SK-N-SH (cell line): ENCODE results near the gene CAMKMT. TPM values are rescaled to one million over a fixed set of nuclear protein-coding genes. Genes with fewer than 3 reads are reported as not detected.

Experiments used
- CTCF ChIA-PET: fragments of 300-600, 350-600 bp; formaldehyde crosslinking; extraction: SDS; loops from one replicate; lab custom pipeline; 2021; lab: Yijun Ruan, JAX
- POLR2A ChIA-PET: fragments of 350-600 bp; sonication (Branson Sonifier 250); formaldehyde crosslinking; extraction: SDS; loops from one replicate; lab custom pipeline; 2020; ENCODE audit warnings: antibody characterized with exemption, inconsistent platforms; lab: Yijun Ruan, JAX
- DNase-seq: peaks from one replicate; pipeline ENCODE4 v3.0.0; 2012
- H2AFZ ChIP-seq: fragments of 200-600 bp; sonication (generic); 2 replicates; pipeline ENCODE4 v1.8.1; 2016; ENCODE audit warnings: antibody characterized with exemption, mild to moderate bottlenecking, low read depth
- H3F3A ChIP-seq: fragments of 200-600 bp; sonication (generic); replicated peaks from 2 replicates; pipeline ENCODE3; 2016; ENCODE audit warnings: antibody characterized with exemption, mild to moderate bottlenecking; ENCODE audit not compliant: insufficient read depth
- H3K27ac ChIP-seq, 2 experiments: fragments of 200-500 bp in 1 of 2; fragments of 200-600 bp in 1 of 2; sonication (Bioruptor generic) in 1 of 2; sonication (generic), shearing (Covaris generic) in 1 of 2; 2 replicates each; pipeline versions ENCODE4 v1.5.1 to v1.6.1; 2014 to 2016; ENCODE audit warnings: low read depth in 2 of 2, inconsistent platforms in 1 of 2, low read length in 1 of 2, mild to moderate bottlenecking in 1 of 2, mixed read lengths in 1 of 2
- H3K27me3 ChIP-seq: fragments of 200-600 bp; sonication (generic), shearing (Covaris generic); 2 replicates; pipeline ENCODE4 v1.6.1; 2016; ENCODE audit warnings: mixed run types; ENCODE audit not compliant: insufficient read depth
- H3K36me3 ChIP-seq, 2 experiments: fragments of 200-500 bp in 1 of 2; fragments of 200-600 bp in 1 of 2; sonication (Bioruptor generic) in 1 of 2; sonication (generic) in 1 of 2; replicated peaks in 1 of 2; 2 replicates each; pipeline versions ENCODE3 to v1.5.1; 2014 to 2016; ENCODE audit warnings: low read length in 1 of 2, mild to moderate bottlenecking in 1 of 2; ENCODE audit not compliant: insufficient read depth in 2 of 2, control insufficient read depth in 1 of 2
- H3K4me1 ChIP-seq, 2 experiments: fragments of 200-500 bp in 1 of 2; fragments of 200-600 bp in 1 of 2; sonication (Bioruptor generic) in 1 of 2; sonication (generic), shearing (Covaris generic) in 1 of 2; 2 replicates each; pipeline versions ENCODE4 v1.5.1 to v1.6.1; 2014 to 2016; ENCODE audit warnings: low read depth in 1 of 2, low read length in 1 of 2, mixed run types in 1 of 2; ENCODE audit not compliant: insufficient read depth in 2 of 2, control insufficient read depth in 1 of 2
- H3K4me2 ChIP-seq: fragments of 200-600 bp; sonication (generic), shearing (Covaris generic); 2 replicates; pipeline ENCODE4 v1.6.1; 2017; ENCODE audit warnings: mixed run types
- H3K4me3 ChIP-seq, 2 experiments: fragments of 200-500 bp in 1 of 2; fragments of 200-600 bp in 1 of 2; sonication (Bioruptor generic) in 1 of 2; sonication (generic), shearing (Covaris generic) in 1 of 2; 2 replicates each; pipeline versions ENCODE4 v1.5.1 to v1.8.1; 2014 to 2016; ENCODE audit warnings: low read depth in 2 of 2, inconsistent platforms in 1 of 2, low read length in 1 of 2, mild to moderate bottlenecking in 1 of 2, mixed read lengths in 1 of 2, moderate library complexity in 1 of 2
- H3K79me2 ChIP-seq: fragments of 200-600 bp; sonication (generic); 2 replicates; pipeline ENCODE4 v1.8.1; 2017; ENCODE audit warnings: mild to moderate bottlenecking; ENCODE audit not compliant: insufficient read depth
- H3K9ac ChIP-seq: fragments of 200-600 bp; sonication (generic); 2 replicates; pipeline ENCODE4 v1.6.1; 2017; ENCODE audit warnings: mixed run types
- H3K9me2 ChIP-seq: fragments of 200-600 bp; sonication (generic); 2 replicates; pipeline ENCODE4 v1.6.1; 2017; ENCODE audit warnings: mixed run types
- H3K9me3 ChIP-seq: fragments of 200-600 bp; sonication (generic); 2 replicates; pipeline ENCODE4 v1.6.1; 2017; ENCODE audit warnings: mixed run types, mild to moderate bottlenecking, moderate library complexity
- H4K20me1 ChIP-seq: fragments of 200-600 bp; sonication (generic); 2 replicates; pipeline ENCODE4 v1.6.1; 2017; ENCODE audit warnings: mild to moderate bottlenecking, mixed run types; ENCODE audit not compliant: insufficient read depth
- CHD2 ChIP-seq: fragments of 150-350 bp; IDR thresholded peaks from 2 replicates; pipeline ENCODE4 v1.6.1; 2018; ENCODE audit warnings: low read length; ENCODE audit not compliant: partially characterized antibody
- EP300 ChIP-seq, 2 experiments: IDR thresholded peaks; 2 replicates each; pipeline versions ENCODE4 v1.4.0 to v1.6.1; 2012; ENCODE audit warnings: borderline replicate concordance in 1 of 2, low read depth in 1 of 2, low read length in 1 of 2
- FOXJ3 ChIP-seq: sonication (generic); formaldehyde crosslinking; IDR thresholded peaks from 2 replicates; pipeline ENCODE4 v1.5.1; 2020; ENCODE audit warnings: mild to moderate bottlenecking, missing genetic modification reagents
- GABPA ChIP-seq: IDR thresholded peaks from 2 replicates; pipeline ENCODE4 v1.4.0; 2012; ENCODE audit warnings: low read depth, mild to moderate bottlenecking
- GATA2 ChIP-seq: sonication (generic); formaldehyde crosslinking; IDR thresholded peaks from 2 replicates; pipeline ENCODE4 v1.5.0; 2020; ENCODE audit warnings: mild to moderate bottlenecking, missing genetic modification reagents
- NFIC ChIP-seq: IDR thresholded peaks from 2 replicates; pipeline ENCODE4 v1.4.0; 2012; ENCODE audit warnings: borderline replicate concordance
- PBX3 ChIP-seq: IDR thresholded peaks from 2 replicates; pipeline ENCODE4; 2012
- RAD21 ChIP-seq: IDR thresholded peaks from 2 replicates; pipeline ENCODE4 v1.6.1; 2012; ENCODE audit warnings: mild to moderate bottlenecking, low read length
- RCOR1 ChIP-seq: fragments of 150-350 bp; IDR thresholded peaks from 2 replicates; pipeline ENCODE4 v1.6.1; 2017; ENCODE audit warnings: antibody characterized with exemption, low read length
- SMC3 ChIP-seq: IDR thresholded peaks from 2 replicates; pipeline ENCODE4 v1.6.1; 2012; ENCODE audit warnings: low read depth, low read length, improper control_type of control experiment
- TCF12 ChIP-seq: IDR thresholded peaks from 2 replicates; pipeline ENCODE4 v1.4.0; 2012
- YY1 ChIP-seq: IDR thresholded peaks from 2 replicates; pipeline ENCODE4 v1.4.0; 2012; ENCODE audit warnings: low read depth, mild to moderate bottlenecking
- ZBTB33 ChIP-seq: IDR thresholded peaks from 2 replicates; pipeline ENCODE4 v1.4.0; 2012; ENCODE audit warnings: low read depth, borderline replicate concordance
- WGBS: methylation state at CpG from one replicate; pipeline ENCODE4 v1.1.6; 2017; ENCODE audit warnings: low lambda C conversion rate; 5-methylcytosine and 5-hydroxymethylcytosine counted together
- polyA plus RNA-seq, 3 experiments: library from polyadenylated mRNA; depleted of rRNA; stranded (reverse); fragments of >200 nt; gene quantifications; 2 replicates each; pipeline ENCODE4 v1.2.3, GENCODE V29; 2012
- TF ChIP-seq, protein P1 (sequence below): fragments of 150-350 bp; IDR thresholded peaks from 2 replicates; pipeline ENCODE4 v1.6.1; 2017; ENCODE audit warnings: antibody characterized with exemption, low read length, low read depth, borderline replicate concordance

The CAMKMT gene
- polyA plus RNA-seq, 1 of the 3 experiments (the other 2 are of a cell fraction): 5.9 TPM

DNA sequence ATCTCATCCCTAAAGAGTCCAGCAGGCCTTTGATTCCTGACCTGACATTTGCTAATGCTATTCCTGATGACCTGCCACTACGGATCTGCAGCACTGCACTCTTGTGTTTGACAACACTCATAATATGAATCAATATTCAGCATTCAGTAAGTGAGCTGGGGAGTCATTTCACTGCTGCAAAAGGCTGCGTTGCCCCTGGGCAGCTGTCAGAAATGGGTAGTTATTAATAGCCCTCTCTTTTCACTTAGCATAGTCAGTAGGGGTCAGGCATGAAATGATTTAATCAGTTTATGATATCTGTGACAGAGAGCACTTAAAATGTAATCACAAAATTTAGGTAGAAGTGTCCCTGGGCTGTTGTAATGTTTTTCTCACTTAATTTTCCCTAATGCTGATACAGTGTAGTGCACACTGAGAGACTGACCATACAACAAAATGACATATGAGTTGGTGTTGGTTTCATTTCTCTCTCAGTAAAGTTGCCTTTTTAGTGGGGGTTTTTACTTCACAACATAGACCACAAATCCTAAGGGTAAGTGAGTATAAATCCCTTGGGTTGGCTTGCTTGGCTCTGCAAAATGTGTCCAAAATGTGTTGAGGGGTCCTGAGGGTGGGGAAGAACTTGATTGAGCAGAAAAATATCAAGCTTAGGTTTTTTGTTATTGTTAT, 184.8 kb downstream of the CAMKMT start:
- no peaks in the 10 kb centered on the region for H3K36me3 ChIP-seq
- DNase-seq: peak; percentile 73
- H4K20me1 ChIP-seq: no peaks in the 10 kb centered on the region
- CTCF ChIA-PET: interaction anchor here (0.6 to 11.1 kb wide), 11 partner anchors 14 to 743 kb away, joined by 3 to 133 read pairs (median 3); no protein-coding TSS in a partner anchor
- POLR2A ChIA-PET: interaction anchor here (1.1 kb wide), 1 partner anchor 12 kb away, joined by 3 read pairs; no protein-coding TSS in a partner anchor
- 43% methylated on average over 2 of the region's 2 CpGs for WGBS
- H3K79me2 ChIP-seq: no peaks in the 10 kb centered on the region
- TF ChIP-seq GATA2 (peak; percentile 97), FOXJ3 (CRISPR knock-in tag) (peak; percentile 90), GABPA (no peak), NFIC (no peak), YY1 (no peak), RCOR1 (peak; percentile 98), SMC3 (peak; percentile 10; the same call in 1 of the 2 replicates), RAD21 (no peak; the same call in 1 of the 2 replicates), CHD2 (peak; percentile 85), EP300 (IDR thresholded peaks at IDR 0.05; ENCODE audit: borderline replicate concordance in 1 of 2, low read depth in 1 of 2, low read length in 1 of 2) (peak in 1 of 2 experiments; percentile 95; a peak in 2 of 4 replicates), ZBTB33 (no peak), TCF12 (peak; percentile 31; the same call in 1 of the 2 replicates), PBX3 (peak; percentile 51)
- TF ChIP-seq, protein P1, sequence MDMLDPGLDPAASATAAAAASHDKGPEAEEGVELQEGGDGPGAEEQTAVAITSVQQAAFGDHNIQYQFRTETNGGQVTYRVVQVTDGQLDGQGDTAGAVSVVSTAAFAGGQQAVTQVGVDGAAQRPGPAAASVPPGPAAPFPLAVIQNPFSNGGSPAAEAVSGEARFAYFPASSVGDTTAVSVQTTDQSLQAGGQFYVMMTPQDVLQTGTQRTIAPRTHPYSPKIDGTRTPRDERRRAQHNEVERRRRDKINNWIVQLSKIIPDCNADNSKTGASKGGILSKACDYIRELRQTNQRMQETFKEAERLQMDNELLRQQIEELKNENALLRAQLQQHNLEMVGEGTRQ: no peak
- no peaks in the 10 kb centered on the region for H3K9me3 ChIP-seq
- H3K27ac ChIP-seq: peak overlapping the region in 1 of 2 experiments; percentile 81; a peak in 2 of 4 replicates
- no peaks in the 10 kb centered on the region for H3K9me2 ChIP-seq
- H3K4me1 ChIP-seq: peaks cover 35 to 62% of the 10 kb centered on the region in 2 experiments
- no peak overlapping the region for H3K4me3 ChIP-seq
- peaks cover 25% of the 10 kb centered on the region for H3F3A ChIP-seq
- H2AFZ ChIP-seq: no peak overlapping the region
- H3K9ac ChIP-seq: no peak overlapping the region
- H3K27me3 ChIP-seq: no peaks in the 10 kb centered on the region
- no peak overlapping the region for H3K4me2 ChIP-seq
